A673 (cell line): ENCODE data around the gene COMP.

Experiments
- EZH2 ChIP-seq: fragments of 200-600 bp; sonication (generic); IDR thresholded peaks from 2 replicates; pipeline ENCODE4 v1.6.1; 2017; ENCODE audit warnings: borderline replicate concordance, low read depth, mild to moderate bottlenecking, mixed read lengths, antibody characterized with exemption, low read length; ENCODE audit not compliant: poor library complexity, severe bottlenecking
- TF ChIP-seq, protein P1 (sequence below): fragments of 300-800, 200-600 bp; sonication (generic); conservative IDR thresholded peaks from 2 replicates; pipeline ENCODE4 v1.5.1; 2017; ENCODE audit warnings: low read depth, mild to moderate bottlenecking, antibody characterized with exemption, low read length, moderate library complexity, mixed read lengths

DNA sequence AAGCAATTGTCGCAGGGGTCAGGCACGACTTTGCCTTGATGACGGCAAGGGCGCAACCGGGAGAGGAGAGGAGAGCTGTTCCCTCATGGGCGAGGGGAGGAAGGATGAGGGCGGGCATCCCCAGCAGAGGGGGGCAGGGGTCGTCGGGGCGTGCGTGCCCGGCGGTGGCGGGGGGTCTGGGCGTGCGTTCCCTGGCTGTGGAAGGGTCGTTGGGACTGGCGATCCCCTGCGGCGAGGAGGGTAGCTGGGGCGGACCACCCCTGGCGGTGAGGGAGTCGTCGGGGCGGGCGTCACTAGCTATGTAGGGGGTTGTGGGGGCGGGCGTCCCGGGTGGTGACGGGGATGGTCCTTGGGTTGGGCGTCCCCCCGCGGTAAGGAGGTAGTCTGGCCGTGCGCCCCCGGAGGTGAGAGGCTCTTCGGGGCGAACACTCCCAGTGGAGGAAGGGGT lies 1.7 kb downstream of the COMP start:
- TF ChIP-seq, protein P1, sequence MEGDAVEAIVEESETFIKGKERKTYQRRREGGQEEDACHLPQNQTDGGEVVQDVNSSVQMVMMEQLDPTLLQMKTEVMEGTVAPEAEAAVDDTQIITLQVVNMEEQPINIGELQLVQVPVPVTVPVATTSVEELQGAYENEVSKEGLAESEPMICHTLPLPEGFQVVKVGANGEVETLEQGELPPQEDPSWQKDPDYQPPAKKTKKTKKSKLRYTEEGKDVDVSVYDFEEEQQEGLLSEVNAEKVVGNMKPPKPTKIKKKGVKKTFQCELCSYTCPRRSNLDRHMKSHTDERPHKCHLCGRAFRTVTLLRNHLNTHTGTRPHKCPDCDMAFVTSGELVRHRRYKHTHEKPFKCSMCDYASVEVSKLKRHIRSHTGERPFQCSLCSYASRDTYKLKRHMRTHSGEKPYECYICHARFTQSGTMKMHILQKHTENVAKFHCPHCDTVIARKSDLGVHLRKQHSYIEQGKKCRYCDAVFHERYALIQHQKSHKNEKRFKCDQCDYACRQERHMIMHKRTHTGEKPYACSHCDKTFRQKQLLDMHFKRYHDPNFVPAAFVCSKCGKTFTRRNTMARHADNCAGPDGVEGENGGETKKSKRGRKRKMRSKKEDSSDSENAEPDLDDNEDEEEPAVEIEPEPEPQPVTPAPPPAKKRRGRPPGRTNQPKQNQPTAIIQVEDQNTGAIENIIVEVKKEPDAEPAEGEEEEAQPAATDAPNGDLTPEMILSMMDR: no peak
- TF ChIP-seq EZH2: peak; percentile 59
